Measurements from ENCODE around the gene SNUPN.
"Not testable (repeated sequence)": the region's sequence is repeated elsewhere in the genome, so short reads cannot be mapped to it uniquely, and the experiment has no call there.

GRCh38 chr15:75559360-75559759 is 66.2 kb downstream of the SNUPN start:
- TF ChIP-seq EZH2 (IDR thresholded peaks at IDR 0.05; ENCODE audit: low read length); CTCF (optimal IDR thresholded peaks at IDR 0.05 in 1 of 3, IDR thresholded peaks at IDR 0.05 in 1 of 3, conservative IDR thresholded peaks at IDR 0.05 in 1 of 3; ENCODE audit: extremely low read depth in 1 of 3, insufficient read depth in 2 of 3, low read length in 3 of 3): not testable (repeated sequence)
